HG03060 (cell line): ENCODE measurements around the gene ACSF2.
A peak's percentile ranks its signal among the peaks of the same experiment; 100 is the strongest.
"Not testable (repeated sequence)": the region's sequence is repeated elsewhere in the genome, so short reads cannot be mapped to it uniquely, and the experiment has no call there.

Experiments
- ATAC-seq: cut with Tn5 transposase; IDR thresholded peaks from one replicate; pipeline ENCODE4 v1.9.1; 2021; ENCODE audit warnings: low read depth, moderate number of reproducible peaks; ENCODE audit not compliant: unreplicated experiment

ACSF2 gene

GRCh38 chr17:50474523-50474922 lies 48.5 kb downstream of the ACSF2 start:
- ATAC-seq = no peak

GRCh38 chr17:50475362-50475761 lies 49.3 kb downstream of the ACSF2 start:
- no peak for ATAC-seq

- ATAC-seq = not testable (repeated sequence)
These were observed 49.9 kb downstream of the ACSF2 start for GRCh38 chr17:50475775-50476544.

GRCh38 chr17:50476545-50477315 lies 50.7 kb downstream of the ACSF2 start:
- ATAC-seq = no peak

- ATAC-seq = no peak
These were observed 52.0 kb downstream of the ACSF2 start for GRCh38 chr17:50477976-50478375.

- peak; percentile 59 for ATAC-seq
These were observed 52.7 kb downstream of the ACSF2 start, which contains the start of gene RSAD1 for GRCh38 chr17:50478391-50479381. TSS of gene RSAD1 (plus strand) at chr17:50478860. CDS start at chr17:50478885, 25 bp downstream.

- no peak for ATAC-seq
These were observed 53.6 kb downstream of the ACSF2 start for GRCh38 chr17:50479522-50480141.

- ATAC-seq = no peak
These were observed 54.2 kb downstream of the ACSF2 start for GRCh38 chr17:50480142-50480764.

- no peak for ATAC-seq
These were observed 55.0 kb downstream of the ACSF2 start for GRCh38 chr17:50480854-50481490.

GRCh38 chr17:50481648-50482047 lies 55.6 kb downstream of the ACSF2 start:
- ATAC-seq = no peak

- ATAC-seq = no peak
These were observed 56.1 kb downstream of the ACSF2 start for GRCh38 chr17:50482110-50482509.

GRCh38 chr17:50482516-50482915 lies 56.5 kb downstream of the ACSF2 start:
- ATAC-seq = no peak

- ATAC-seq = no peak
These were observed 57.2 kb downstream of the ACSF2 start for GRCh38 chr17:50483266-50483665.

GRCh38 chr17:50484386-50485155 lies 58.6 kb downstream of the ACSF2 start:
- ATAC-seq = no peak

- no peak for ATAC-seq
These were observed 61.4 kb downstream of the ACSF2 start for GRCh38 chr17:50487213-50488096.

- ATAC-seq = no peak
These were observed 62.9 kb downstream of the ACSF2 start for GRCh38 chr17:50488880-50489279.

- no peak for ATAC-seq
These were observed 65.5 kb downstream of the ACSF2 start for GRCh38 chr17:50491505-50491904.
